HG03139 (cell line): ENCODE measurements around the gene HSPA4L.

Source experiments
- ATAC-seq: cut with Tn5 transposase; IDR thresholded peaks from one replicate; pipeline ENCODE4 v1.9.1; 2021; ENCODE audit not compliant: unreplicated experiment

Gene HSPA4L

DNA sequence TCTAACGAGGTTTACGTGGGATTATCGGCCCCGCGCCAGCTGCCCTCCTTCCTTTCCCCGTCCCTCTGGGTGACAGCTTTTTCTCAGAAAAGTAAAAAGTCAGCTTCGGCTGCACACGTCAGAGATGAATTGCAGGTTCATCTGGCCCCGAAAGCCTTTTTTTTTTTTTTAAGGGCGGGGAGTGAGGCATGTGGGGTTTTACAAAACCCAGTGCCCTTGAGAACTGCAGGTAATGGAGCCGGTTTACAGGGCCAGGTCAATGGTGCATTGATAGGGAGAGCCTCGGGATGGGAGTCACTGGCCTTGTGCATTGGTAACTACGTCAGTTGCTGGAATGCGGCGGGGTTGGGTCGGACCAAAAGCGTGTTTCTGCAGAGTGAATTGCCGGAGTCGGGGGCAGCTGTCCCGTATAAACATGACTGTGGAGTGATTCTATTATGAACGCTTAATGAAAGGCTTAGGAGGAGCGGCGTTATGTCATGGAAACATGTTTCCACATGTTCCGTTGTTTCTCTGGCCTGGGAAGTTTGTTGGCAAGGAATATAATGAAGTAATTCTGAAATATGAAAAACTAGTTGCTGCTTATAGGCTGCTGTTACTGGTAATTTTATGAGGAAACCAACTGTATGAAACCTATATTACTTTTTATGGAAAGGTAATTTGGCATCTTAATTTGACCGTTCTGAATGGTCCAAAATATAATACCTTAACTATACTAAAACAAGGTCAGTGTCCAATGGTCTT, 1.1 kb downstream of the HSPA4L start:
- peak; percentile 14 for ATAC-seq

DNA sequence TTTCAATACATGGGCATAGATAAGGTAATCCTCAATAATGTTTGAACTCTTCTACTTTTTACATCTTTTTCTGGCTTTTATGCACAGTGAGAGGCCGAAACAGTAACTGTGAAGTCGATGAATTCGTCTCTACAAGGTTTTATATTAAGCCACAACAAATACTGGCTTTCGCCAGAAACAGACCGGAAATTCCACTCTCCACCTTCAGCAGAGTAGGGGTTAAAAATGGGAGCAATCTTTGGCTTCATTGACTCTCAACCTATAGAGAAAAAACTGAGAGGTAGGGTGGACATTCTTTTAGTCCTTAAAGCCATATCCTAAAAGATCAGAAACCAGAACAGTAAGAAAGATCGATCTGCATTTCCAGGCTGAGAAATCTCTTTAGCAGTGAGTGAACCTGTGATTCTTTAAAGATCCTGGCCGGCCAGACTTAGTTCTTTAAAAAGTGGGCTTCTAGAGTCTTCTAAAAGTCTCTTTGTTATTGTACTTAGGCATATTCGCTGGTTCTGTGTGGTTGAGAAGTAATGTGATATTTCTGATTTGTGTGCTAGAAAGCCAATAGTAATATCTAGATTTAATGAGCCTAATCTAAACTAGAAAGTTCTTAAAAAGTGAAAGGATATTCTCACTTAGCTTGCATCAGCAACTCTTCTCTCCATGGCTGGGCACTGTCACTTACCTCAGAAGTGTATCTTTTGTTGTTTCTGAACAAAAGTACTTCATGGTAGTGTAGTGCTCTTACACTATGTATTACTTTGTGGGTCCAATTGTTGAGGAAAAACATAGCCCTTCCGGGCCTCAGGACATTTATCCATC, 2.0 kb downstream of the HSPA4L start:
- ATAC-seq: no peak

DNA sequence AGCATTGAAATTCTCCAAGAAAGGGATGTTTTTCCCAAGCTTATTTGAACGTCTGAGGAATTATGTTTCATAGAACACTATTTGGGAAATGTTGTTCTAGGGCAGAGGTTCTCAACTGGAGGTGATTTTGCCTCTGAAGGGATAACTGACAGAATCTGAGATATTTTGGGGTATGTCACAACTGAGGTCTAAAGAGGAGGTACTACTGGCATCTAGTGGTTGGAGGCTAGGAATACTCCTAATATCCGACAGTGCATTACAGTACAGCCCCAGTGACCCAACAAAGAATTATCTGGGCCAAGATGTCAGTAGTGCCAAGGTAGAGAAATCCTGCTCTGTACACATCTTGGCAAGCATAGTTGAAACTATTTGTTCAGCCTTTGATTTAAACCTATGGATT, 6.4 kb downstream of the HSPA4L start:
- ATAC-seq: peak; percentile 48

DNA sequence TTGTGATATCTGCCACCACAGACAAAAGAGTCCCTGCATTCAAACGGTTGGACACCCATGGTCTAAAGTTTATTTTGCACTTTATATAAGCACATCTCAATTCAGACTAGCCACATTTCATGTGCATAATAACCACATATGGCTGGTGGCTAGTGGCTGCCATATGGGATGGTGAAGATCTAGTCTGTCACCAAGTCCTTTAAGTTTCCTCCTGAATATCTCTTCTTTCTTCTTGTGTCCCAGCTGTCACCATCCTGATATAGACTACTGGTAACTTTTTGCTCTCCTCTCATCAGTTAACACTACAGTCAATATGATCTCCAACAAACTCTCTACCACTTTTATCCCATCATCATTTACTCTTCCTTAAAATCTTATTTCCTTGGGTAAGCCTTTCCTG, 9.3 kb downstream of the HSPA4L start:
- no peak for ATAC-seq

DNA sequence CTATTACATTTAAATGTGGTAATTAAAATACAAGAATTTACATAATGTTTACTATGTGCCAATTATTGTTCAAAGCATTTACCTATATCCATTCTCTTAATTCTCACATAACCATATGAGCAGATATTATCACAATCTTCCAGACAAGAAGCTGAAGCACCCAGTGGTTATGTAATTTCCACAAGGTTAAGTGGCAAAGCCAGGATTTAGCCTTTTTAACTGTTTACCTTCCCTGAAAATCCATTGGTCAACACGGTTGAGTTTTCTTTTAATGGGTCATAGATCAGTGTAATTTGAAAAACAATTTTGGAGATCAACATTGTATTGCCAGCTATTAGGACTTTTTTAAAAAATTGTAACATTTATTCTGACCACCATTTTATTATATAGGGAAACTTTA, 11.4 kb downstream of the HSPA4L start:
- ATAC-seq: no peak

DNA sequence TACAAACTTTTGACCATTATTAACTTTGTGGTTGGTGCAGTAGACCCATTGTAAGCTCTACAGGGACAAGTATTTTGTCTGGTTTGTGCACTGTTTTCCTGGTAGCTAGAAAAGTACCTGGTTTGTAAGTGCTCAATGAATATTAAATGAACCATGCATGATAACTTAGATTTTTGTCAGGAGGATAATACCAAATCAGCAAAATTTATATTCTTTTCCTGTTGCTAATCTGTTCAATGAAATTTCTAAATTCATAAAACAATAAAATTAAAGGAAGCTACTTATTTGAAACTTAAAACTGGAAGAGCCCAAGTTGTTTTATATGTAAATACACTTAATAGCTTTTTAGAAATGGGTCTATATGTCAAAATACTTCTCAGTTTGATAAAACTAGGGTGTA, 17.6 kb downstream of the HSPA4L start:
- no peak for ATAC-seq

DNA sequence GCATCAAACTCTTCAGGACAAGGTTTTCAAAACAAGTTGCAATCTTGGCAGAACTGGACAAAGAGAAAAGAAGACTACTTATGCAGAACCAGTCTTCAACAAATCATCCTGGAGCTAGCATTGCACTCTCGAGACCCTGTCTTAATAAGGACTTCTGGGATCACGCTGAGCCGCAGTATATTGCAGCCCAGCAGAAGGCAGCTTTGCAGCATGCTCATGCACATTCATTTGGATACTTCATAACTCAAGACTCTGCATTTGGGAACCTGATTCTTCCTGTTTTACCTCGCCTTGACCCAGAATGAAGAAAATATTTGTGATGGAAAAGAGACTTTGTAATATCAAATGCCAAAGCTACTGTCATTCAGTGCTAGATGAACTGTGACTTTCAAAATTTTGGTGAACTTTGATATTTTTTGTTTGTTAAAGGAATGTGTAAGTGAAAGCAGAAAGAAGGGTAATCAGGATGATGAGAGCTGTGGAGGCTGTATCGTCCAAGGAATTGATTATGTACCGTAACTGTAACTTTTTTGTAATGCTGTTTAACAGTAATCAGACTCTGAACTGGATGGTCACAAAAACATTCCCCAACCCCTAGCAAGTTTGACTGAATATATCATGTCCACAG, 27.2 kb downstream of the HSPA4L start:
- no peak for ATAC-seq

DNA sequence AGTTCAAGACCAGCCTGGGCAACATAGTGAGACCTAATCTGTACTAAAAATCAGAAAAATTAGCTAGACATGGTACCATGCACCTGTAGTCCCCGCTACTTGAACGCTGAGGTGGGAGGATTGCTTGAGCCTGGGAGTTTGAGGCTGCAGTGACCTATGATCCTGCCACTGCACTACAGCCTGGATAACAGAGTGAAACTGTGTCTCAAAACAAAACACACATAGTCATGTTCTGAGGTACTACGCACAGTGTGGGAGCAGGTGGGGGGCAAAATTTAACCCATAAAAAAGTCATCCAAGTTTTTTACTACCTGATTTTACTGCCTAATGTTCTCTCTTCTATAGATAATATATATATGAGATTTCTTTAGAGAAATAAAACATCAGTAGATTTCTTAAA, 28.4 kb downstream of the HSPA4L start:
- ATAC-seq: no peak

DNA sequence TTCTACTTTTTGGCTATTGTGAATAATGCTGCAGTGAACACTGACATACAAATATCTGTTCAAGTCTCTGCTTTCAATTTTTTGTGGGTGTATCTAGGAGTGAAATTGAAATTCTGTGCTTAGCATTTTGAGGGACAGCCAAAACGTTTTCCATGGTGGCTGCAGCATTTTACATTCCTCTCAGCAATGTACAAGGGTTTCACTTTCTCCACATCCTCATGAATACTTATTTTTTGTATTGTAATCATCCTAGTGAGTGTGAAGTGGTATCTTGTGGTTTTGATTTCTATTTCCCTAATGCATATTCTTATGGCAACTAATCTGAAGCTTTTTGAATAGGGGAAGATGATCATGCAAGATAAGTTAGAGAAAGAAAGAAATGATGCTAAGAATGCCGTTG, 40.3 kb downstream of the HSPA4L start:
- ATAC-seq: no peak

DNA sequence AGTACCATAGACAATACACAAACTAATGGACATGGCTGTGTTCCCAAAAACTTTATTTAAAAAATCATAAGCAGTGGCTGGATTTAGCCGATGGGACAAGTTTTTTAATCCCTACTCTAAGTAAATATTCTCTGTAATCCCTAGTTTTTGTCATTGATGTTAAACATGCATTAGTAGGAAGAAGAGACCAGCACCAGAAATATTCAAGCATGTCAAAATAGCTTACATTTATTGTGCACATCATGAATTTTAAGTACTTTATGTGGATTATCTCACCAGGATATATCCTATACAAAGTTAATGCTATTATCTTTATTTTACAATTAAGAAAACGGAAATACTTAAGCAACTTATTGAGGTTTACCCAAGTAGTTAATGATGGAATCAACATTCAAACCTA, 46.0 kb downstream of the HSPA4L start:
- no peak for ATAC-seq

DNA sequence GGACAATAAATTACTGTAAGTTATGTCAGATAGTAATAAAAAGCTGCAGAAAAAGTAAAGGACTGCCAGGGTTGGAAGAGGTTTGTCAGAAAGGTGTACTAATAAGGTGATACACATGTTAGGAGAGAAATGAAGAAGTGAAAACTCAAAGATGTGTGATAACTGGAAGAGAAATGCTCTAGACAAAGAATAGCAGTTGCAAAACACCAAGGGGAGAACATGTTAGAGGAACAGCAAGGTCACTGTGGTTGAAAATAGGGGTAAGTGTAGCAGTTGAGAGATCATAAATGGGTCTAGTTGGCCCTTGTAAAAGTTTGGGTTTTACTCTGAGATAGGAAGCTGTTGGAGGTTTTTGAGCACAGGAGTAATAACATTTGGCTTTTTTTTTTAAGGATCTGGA, 46.9 kb downstream of the HSPA4L start:
- peak; percentile 76 for ATAC-seq

DNA sequence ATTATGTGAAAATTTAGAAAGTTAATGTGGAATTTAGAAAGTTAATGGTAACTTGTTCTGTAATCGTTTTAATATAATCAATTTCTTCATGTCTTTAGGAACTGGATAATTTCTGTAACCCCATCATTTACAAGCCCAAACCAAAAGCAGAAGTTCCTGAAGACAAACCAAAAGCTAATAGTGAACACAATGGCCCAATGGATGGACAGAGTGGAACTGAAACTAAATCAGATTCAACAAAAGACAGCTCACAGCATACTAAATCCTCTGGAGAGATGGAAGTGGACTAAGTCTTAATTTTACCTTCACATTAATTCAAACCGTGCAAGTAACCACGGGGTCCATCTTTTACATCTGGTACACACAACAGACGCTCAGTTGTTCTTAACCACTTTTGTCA, 50.5 kb downstream of the HSPA4L start:
- peak; percentile 61 for ATAC-seq

DNA sequence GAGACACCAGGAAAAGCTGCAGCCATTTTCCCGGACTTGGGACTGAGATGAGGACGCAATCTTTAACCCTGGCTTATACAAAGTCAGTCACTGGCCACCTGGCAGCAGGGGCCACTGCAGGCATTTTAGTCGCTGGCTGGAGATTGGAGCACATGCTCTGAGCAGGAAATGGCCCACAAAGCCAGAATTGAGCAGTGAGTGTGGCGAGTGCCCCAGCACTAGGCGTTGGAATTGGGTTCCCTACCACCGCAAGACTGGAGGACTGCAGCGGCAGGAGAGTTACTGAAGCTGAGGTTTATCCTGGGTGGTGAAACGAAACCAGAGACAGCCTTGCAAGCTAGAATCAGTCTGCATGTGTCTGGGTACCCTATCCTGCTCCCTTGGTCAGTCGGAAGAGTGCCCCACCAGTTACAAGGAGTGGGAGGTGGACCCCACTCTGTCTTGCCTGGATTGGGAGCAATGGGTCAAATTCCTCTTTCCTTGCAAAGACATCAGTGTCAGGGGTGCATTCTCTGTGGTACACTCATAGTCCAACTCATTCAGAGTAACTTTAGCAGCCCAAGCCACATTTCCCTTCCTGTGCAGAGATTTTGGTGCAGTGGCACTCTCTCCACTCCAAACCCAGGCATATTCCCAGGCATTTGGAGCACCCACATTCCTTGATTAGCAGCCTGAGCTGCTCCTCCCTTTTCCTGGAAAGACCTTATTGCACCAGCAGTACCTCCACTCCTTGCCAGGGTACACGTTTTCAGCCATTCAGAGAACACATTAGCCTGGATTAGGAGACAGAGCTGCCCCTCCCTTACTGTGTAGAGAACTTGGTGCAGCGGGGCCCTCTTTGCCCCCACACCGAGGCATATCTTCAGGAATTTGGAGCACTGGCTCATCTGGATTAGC, 61.8 kb downstream of the HSPA4L start:
- ATAC-seq: no peak

DNA sequence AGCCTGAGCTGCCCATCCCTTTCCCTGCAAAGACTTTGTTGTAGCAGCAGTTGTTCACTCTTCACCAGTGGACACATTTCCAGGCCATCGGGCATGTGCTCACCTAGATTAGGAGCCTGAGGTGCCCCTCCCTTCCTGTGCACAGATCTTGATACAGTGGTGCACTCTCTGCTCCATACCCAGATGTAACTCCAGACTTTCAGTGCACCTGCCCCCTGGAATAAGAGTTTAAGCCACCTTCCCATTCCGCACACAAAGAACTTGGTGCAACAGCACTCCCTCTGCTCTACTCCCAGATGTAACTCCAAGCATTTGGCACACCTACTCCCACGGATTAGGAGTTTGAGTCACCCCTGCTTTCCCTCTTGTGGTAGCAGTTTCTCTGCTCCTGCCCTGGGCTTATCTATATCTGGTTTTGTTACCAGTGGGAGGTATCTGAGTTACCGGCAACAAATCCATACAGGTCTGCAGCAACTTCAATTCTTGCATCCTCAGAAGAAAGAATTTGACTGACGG, 62.5 kb downstream of the HSPA4L start:
- no peak for ATAC-seq

DNA sequence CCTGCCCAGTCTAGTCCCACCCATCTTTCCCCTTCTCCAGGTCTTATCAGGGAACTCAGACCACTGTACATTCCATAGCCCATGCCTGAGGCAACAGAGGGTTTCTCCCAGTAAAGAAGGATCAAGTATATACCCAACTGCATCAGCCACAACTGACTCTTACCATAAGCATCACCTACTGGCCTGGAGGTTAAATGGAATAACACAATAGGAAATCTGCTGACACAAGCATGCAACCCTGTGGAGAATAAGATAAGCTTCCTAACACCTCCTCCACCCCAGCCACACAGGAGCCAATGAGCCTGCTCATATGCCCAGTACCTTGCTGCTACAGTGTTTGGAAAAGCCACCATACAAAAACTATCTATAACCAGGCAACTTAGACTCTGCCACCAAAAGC, 63.9 kb downstream of the HSPA4L start:
- no peak for ATAC-seq

DNA sequence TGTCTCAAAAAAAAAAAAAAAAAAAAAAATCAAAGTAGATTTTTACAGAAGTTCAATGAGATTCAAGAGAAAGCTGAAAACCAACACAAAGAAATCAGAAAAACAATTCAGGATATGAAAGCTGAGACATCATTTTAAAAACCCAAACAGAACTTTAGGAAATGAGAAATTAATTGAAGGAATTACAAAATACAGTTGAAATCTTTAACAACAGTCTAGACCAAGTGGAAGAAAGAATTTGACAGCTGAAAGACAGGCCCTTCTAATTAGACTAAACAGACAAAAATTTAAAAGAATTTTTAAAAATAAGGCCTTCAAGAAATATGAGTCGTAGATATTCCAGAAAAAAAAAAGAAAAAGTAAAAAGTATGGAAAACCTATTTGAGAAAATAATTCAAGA, 64.6 kb downstream of the HSPA4L start:
- ATAC-seq: no peak

DNA sequence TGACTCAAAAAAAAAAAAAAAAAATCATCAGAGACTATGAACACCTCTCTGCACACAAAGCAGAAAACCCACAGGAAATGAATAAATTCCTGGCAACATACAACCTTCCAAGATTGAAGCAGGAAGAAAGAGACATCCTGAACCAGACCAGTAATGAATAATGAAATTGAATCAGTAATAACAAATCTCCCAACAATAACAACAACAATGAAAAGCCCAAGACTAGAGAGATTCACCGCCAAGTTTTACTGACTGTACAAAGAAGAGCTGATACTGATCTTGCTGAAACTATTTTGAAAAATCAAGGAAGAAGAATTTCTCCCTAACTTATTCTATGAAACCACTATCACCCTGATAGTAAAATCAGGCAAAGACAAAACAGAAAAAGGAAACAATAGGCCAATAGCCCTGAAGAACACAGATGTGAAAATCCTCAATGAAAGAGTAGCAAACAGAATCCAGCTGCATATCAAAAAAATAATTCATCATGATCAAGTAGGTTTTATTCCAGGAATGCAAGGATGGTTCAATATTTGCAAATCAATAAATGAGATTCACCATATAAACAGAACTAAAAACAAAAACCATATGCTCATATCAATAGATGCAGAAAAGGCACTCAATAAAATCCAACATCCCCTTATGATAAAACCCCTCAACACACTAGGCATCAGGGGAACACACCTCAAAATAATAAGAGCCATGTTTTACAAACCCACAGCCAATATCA, 67.5 kb downstream of the HSPA4L start:
- ATAC-seq: no peak

DNA sequence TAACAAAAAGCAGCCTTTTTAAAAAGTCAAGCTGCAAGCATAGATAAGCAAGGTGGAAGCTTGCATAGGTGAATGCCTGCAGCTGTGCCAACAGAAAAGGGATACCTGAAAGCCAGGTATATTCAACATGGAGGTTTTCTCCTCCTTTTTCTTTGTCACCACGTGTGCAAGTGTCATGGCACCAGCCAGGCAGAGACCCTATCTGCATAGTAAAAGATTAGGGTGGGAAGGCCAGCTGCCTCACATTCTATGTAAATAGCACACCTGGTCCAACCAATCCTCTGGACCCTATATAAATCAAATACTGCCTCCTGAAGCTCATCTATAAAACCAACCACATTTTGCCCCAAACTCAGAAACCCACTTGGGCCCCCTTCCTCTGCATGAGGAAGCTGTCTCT, 70.5 kb downstream of the HSPA4L start:
- no peak for ATAC-seq

DNA sequence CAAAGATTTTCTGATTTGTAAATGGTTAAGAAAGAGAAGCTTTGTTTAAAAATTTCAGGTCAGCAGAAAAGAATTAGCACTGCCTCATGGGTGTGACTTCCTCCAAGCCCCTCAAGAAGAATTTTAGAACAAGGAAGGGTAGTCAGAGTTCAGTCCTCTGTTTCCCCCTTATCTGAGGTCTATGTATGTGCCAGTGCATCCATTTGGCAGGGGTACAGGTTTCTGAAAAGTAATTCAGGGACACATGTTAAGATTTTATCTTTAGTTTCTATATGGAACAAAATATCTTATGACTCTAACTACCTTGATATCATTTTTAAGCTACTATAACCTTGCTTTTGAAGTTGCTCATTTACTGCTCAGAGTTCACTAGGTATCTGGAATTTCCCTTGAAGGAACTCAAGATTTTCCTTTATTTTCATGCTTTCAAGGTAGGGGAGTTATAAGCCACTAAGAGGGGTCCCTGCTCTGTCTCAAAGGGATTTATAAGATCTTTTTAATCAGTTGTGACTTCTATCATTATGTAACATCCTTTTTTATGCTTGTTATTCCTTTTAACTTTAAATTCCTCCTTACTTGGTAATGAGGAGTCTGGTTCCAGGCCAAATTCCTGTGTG, 74.2 kb downstream of the HSPA4L start:
- ATAC-seq: peak; percentile 7
